IPS DF 19.7 (cell line): ENCODE results near the gene CCDC69.
"Not testable (repeated sequence)": the region's sequence is repeated elsewhere in the genome, so short reads cannot be mapped to it uniquely, and the experiment has no call there.

ENCODE experiments used
- DNase-seq: peaks from one replicate; pipeline ENCODE4 v3.0.0-alpha.2; 2013; ENCODE audit warnings: low read depth, low spot score

The CCDC69 gene

GRCh38 chr5:151223447-151224264, at the start of gene CCDC69:
Gene CCDC69 (minus strand): TSS chr5:151224092. CDS start chr5:151223970, 122 bp downstream.
- DNase-seq: no peak

GRCh38 chr5:151271336-151271735, 47.4 kb upstream of the CCDC69 start:
- DNase-seq: no peak

- no peak for DNase-seq
These were observed 46.7 kb upstream of the CCDC69 start for GRCh38 chr5:151270599-151270998.

GRCh38 chr5:151267491-151268260, 43.8 kb upstream of the CCDC69 start:
- DNase-seq: no peak

GRCh38 chr5:151264113-151264512, 40.2 kb upstream of the CCDC69 start:
- no peak for DNase-seq

GRCh38 chr5:151262532-151262931, 38.6 kb upstream of the CCDC69 start:
- DNase-seq: no peak

GRCh38 chr5:151259931-151260330, 36.0 kb upstream of the CCDC69 start:
- no peak for DNase-seq

GRCh38 chr5:151258816-151259215, 34.9 kb upstream of the CCDC69 start:
- no peak for DNase-seq

GRCh38 chr5:151258201-151258611, 34.3 kb upstream of the CCDC69 start:
- DNase-seq: no peak

- no peak for DNase-seq
These were observed 33.9 kb upstream of the CCDC69 start for GRCh38 chr5:151257731-151258181.

- no peak for DNase-seq
These were observed 31.9 kb upstream of the CCDC69 start for GRCh38 chr5:151255621-151256286.

GRCh38 chr5:151254990-151255389, 31.1 kb upstream of the CCDC69 start:
- DNase-seq: not testable (repeated sequence)

GRCh38 chr5:151254556-151254955, 30.7 kb upstream of the CCDC69 start:
- DNase-seq: no peak

GRCh38 chr5:151253605-151253950, 29.7 kb upstream of the CCDC69 start:
- no peak for DNase-seq

- DNase-seq: peak; percentile 96
These were observed 29.1 kb upstream of the CCDC69 start, which contains the start of gene GM2A for GRCh38 chr5:151252762-151253604. Gene GM2A (plus strand): TSS chr5:151253185. CDS start chr5:151253217, 32 bp downstream.

GRCh38 chr5:151251621-151252020, 27.7 kb upstream of the CCDC69 start:
- DNase-seq: no peak

GRCh38 chr5:151251001-151251551, 27.2 kb upstream of the CCDC69 start:
- DNase-seq: no peak

- no peak for DNase-seq
These were observed 26.6 kb upstream of the CCDC69 start for GRCh38 chr5:151250346-151251000.

GRCh38 chr5:151249281-151249680, 25.4 kb upstream of the CCDC69 start:
- DNase-seq: no peak

GRCh38 chr5:151248651-151249050, 24.8 kb upstream of the CCDC69 start:
- no peak for DNase-seq
